GM23338 (cell line): ENCODE results near the gene COG7. TPM values are rescaled to one million over a fixed set of nuclear protein-coding genes. Genes with fewer than 3 reads are reported as not detected.

ENCODE experiments used
- ATAC-seq: fragments of 200-7000 bp; cut with Tn5 transposase; 3 replicates; pipeline ENCODE4 v1.9.1; 2020
- DNase-seq: peaks from one replicate; pipeline ENCODE4 v3.0.0-alpha.2; 2015; ENCODE audit warnings: low spot score
- H2AFZ ChIP-seq: fragments of 200-600 bp; sonication (generic); 2 replicates; pipeline ENCODE4 v1.8.0; 2016; ENCODE audit warnings: antibody characterized with exemption, mild to moderate bottlenecking, moderate library complexity
- H3F3A ChIP-seq: fragments of 200-600 bp; sonication (generic); replicated peaks from 2 replicates; pipeline ENCODE4 v1.8.0; 2017; ENCODE audit warnings: antibody characterized with exemption, mixed run types, low read depth
- H3K27ac ChIP-seq: fragments of 200-600 bp; sonication (generic); 2 replicates; pipeline ENCODE4 v1.6.1; 2016; ENCODE audit warnings: low read depth
- H3K27me3 ChIP-seq: fragments of 200-600 bp; sonication (generic); 2 replicates; pipeline ENCODE4 v1.8.0; 2016; ENCODE audit warnings: mild to moderate bottlenecking, mixed run types, moderate library complexity; ENCODE audit not compliant: insufficient read depth
- H3K36me3 ChIP-seq: fragments of 200-600 bp; sonication (generic); 2 replicates; pipeline ENCODE4 v1.8.0; 2016; ENCODE audit warnings: mild to moderate bottlenecking; ENCODE audit not compliant: insufficient read depth
- H3K4me1 ChIP-seq: fragments of 200-600 bp; sonication (generic); 2 replicates; pipeline ENCODE4 v1.8.0; 2016; ENCODE audit warnings: mild to moderate bottlenecking, moderate library complexity; ENCODE audit not compliant: insufficient read depth
- H3K4me2 ChIP-seq: fragments of 200-600 bp; sonication (generic); 2 replicates; pipeline ENCODE4 v1.7.1; 2017; ENCODE audit warnings: mixed run types
- H3K4me3 ChIP-seq: fragments of 200-600 bp; sonication (generic); 2 replicates; pipeline ENCODE4 v1.6.1; 2016; ENCODE audit warnings: mixed run types
- H3K79me2 ChIP-seq: fragments of 200-600 bp; sonication (generic); replicated peaks from 2 replicates; pipeline ENCODE4 v1.8.0; 2017; ENCODE audit warnings: mild to moderate bottlenecking; ENCODE audit not compliant: insufficient read depth
- H3K9me2 ChIP-seq: fragments of 200-600 bp; sonication (generic); 2 replicates; pipeline ENCODE4 v1.8.0; 2017; ENCODE audit not compliant: insufficient read depth
- H4K20me1 ChIP-seq: fragments of 200-600 bp; sonication (generic); replicated peaks from 2 replicates; pipeline ENCODE4 v1.8.0; 2017; ENCODE audit warnings: mild to moderate bottlenecking; ENCODE audit not compliant: insufficient read depth
- H3K27ac Mint-ChIP-seq: 2 replicates; pipeline ENCODE4 v1.8.0; 2020; ENCODE audit warnings: inconsistent platforms, mild to moderate bottlenecking, moderate library complexity, mixed read lengths
- H3K27me3 Mint-ChIP-seq: 3 replicates; pipeline ENCODE4 v1.8.0; 2022; ENCODE audit warnings: low read depth, mild to moderate bottlenecking, moderate library complexity, mixed read lengths, inconsistent platforms; ENCODE audit not compliant: insufficient read depth, poor library complexity
- H3K36me3 Mint-ChIP-seq: 3 replicates; pipeline ENCODE4 v1.8.0; 2021; ENCODE audit warnings: low read depth, mild to moderate bottlenecking, inconsistent platforms, moderate library complexity, mixed read lengths
- H3K4me1 Mint-ChIP-seq: 3 replicates; pipeline ENCODE4 v1.8.0; 2020; ENCODE audit warnings: mild to moderate bottlenecking, inconsistent platforms, mixed read lengths
- H3K4me3 Mint-ChIP-seq: 3 replicates; pipeline ENCODE4 v1.8.0; 2021; ENCODE audit warnings: moderate library complexity, mild to moderate bottlenecking, inconsistent platforms, mixed read lengths
- H3K9me3 Mint-ChIP-seq: 3 replicates; pipeline ENCODE4 v1.8.0; 2020; ENCODE audit warnings: moderate library complexity, mild to moderate bottlenecking, inconsistent platforms, mixed read lengths
- CREB1 ChIP-seq: fragments of 250-450 bp; sonication (Bioruptor Pico); IDR thresholded peaks from 2 replicates; pipeline ENCODE4 v1.5.0; 2020; ENCODE audit warnings: low read depth, mild to moderate bottlenecking, moderate library complexity
- CTCF ChIP-seq, 2 experiments: fragments of 200-600 bp in 1 of 2; sonication (generic) in 1 of 2; conservative IDR thresholded peaks; 2 replicates each; pipeline versions ENCODE4 v1.5.1 to v1.6.1; 2016 to 2017; ENCODE audit warnings: antibody characterized with exemption in 2 of 2, low read depth in 2 of 2, mild to moderate bottlenecking in 2 of 2, moderate library complexity in 1 of 2
- ETS1 ChIP-seq: IDR thresholded peaks from 2 replicates; pipeline ENCODE4 v1.6.1; 2016; ENCODE audit warnings: antibody characterized with exemption
- EZH2 ChIP-seq: fragments of 200-600 bp; sonication (generic); IDR thresholded peaks from one replicate; pipeline ENCODE4 v1.8.0; 2017; ENCODE audit warnings: antibody characterized with exemption, mild to moderate bottlenecking, low read depth; ENCODE audit not compliant: unreplicated experiment
- EZH2phosphoT487 ChIP-seq: fragments of 200-600 bp; sonication (generic); IDR thresholded peaks from one replicate; pipeline ENCODE4 v1.8.1; 2018; ENCODE audit warnings: antibody characterized with exemption; ENCODE audit not compliant: unreplicated experiment
- JUNB ChIP-seq: IDR thresholded peaks from one replicate; pipeline ENCODE4 v1.6.1; 2016; ENCODE audit warnings: antibody characterized with exemption; ENCODE audit not compliant: unreplicated experiment
- NANOG ChIP-seq: IDR thresholded peaks from 2 replicates; pipeline ENCODE4 v1.6.1; 2016; ENCODE audit warnings: antibody characterized with exemption, borderline replicate concordance
- POLR2AphosphoS5 ChIP-seq: IDR thresholded peaks from 2 replicates; pipeline ENCODE4 v1.6.1; 2016; ENCODE audit warnings: antibody characterized with exemption, low read depth
- REST ChIP-seq: IDR thresholded peaks from one replicate; pipeline ENCODE4 v1.6.1; 2018; ENCODE audit warnings: antibody characterized with exemption; ENCODE audit not compliant: unreplicated experiment
- STAT1 ChIP-seq: IDR thresholded peaks from one replicate; pipeline ENCODE4 v1.6.1; 2016; ENCODE audit warnings: antibody characterized with exemption; ENCODE audit not compliant: unreplicated experiment
- ZNF114 ChIP-seq: fragments of 250-450 bp; sonication (Bioruptor Pico); IDR thresholded peaks from 2 replicates; pipeline ENCODE4 v1.5.0; 2020; ENCODE audit warnings: mild to moderate bottlenecking, moderate library complexity
- ZNF331 ChIP-seq: fragments of 250-450 bp; sonication (Bioruptor Pico); IDR thresholded peaks from 2 replicates; pipeline ENCODE4 v1.5.0; 2020; ENCODE audit warnings: low read depth, mild to moderate bottlenecking, moderate library complexity
- ZNF462 ChIP-seq: fragments of 250-450 bp; sonication (Bioruptor Pico); IDR thresholded peaks from 2 replicates; pipeline ENCODE4 v1.5.0; 2020; ENCODE audit warnings: mild to moderate bottlenecking, moderate library complexity
- polyA plus RNA-seq: library from polyadenylated mRNA; unstranded; fragments of >200 nt; fragmentation: Nextera tagmentation; extraction: Ambion mirVana; gene quantifications from 2 replicates; pipeline ENCODE4 v1.2.1, GENCODE V29; 2016
- total RNA-seq: library from RNA; depleted of rRNA; stranded (reverse); fragments of >200 nt; shearing (Covaris generic); gene quantifications from 2 replicates; pipeline ENCODE4 v1.2.3, GENCODE V29; 2014

COG7 gene
- total and polyA plus RNA-seq, 2 experiments from 2014 or later = 9.2 to 20.0 TPM

- peaks cover 9% of the 10 kb centered on the region for H3K4me1 Mint-ChIP-seq
- Histone ChIP-seq H2AFZ (no peak overlapping the region), H3K4me3 (no peak overlapping the region), H3K27ac (no peak overlapping the region), H3K4me2 (no peak overlapping the region), H3K4me1 (peaks cover 12% of the 10 kb centered on the region; the same call in 1 of the 2 replicates), H3K36me3 (no peaks in the 10 kb centered on the region), H3K27me3 (no peaks in the 10 kb centered on the region), H4K20me1 (no peaks in the 10 kb centered on the region), H3F3A (no peaks in the 10 kb centered on the region), H3K79me2 (no peaks in the 10 kb centered on the region), H3K9me2 (no peaks in the 10 kb centered on the region)
- peaks cover 9% of the 10 kb centered on the region for H3K27me3 Mint-ChIP-seq
- no peaks in the 10 kb centered on the region; the same call in 2 of the 3 replicates for H3K36me3 Mint-ChIP-seq
- DNase-seq = no peak
- H3K4me3 Mint-ChIP-seq = no peak overlapping the region
- no peak for ATAC-seq
- no peak for TF ChIP-seq STAT1
- no peak for TF ChIP-seq CTCF (conservative IDR thresholded peaks at IDR 0.05; ENCODE audit: low read depth in 2 of 2)
- TF ChIP-seq POLR2AphosphoS5 = no peak
- TF ChIP-seq ZNF114 (CRISPR knock-in tag) = no peak
- no peak for TF ChIP-seq NANOG
- no peak for TF ChIP-seq ZNF462 (CRISPR knock-in tag)
- no peak for TF ChIP-seq ZNF331 (CRISPR knock-in tag)
- TF ChIP-seq EZH2phosphoT487 = no peak
- no peak for TF ChIP-seq JUNB
- no peak for TF ChIP-seq REST
- TF ChIP-seq CREB1 (CRISPR knock-in tag) = no peak
- no peak for TF ChIP-seq EZH2
- TF ChIP-seq ETS1 = no peak
- H3K9me3 Mint-ChIP-seq = no peaks in the 10 kb centered on the region
- H3K27ac Mint-ChIP-seq = no peak overlapping the region
Measured at GRCh38 chr16:23368469-23368868, 84.5 kb downstream of the COG7 start.
